Astrocyte of the cerebellum (primary cell): ENCODE measurements around the gene ADAM10.

Experiments
- DNase-seq: peaks from one replicate; pipeline ENCODE4 v3.0.0-alpha.2; 2011; ENCODE audit warnings: low read depth
- H3K4me3 ChIP-seq: 2 replicates; pipeline ENCODE4 v1.5.1; 2011; ENCODE audit warnings: mild to moderate bottlenecking, low read depth, low read length, moderate library complexity
- CTCF ChIP-seq: IDR thresholded peaks from 2 replicates; pipeline ENCODE4 v1.5.1; 2012; ENCODE audit warnings: low read length, low read depth, moderate library complexity, mild to moderate bottlenecking; ENCODE audit errors: missing control alignments
- in situ Hi-C: cut with HindIII; loops from 2 replicates; pipeline ENCODE4 v1.10.0; 2017; ENCODE audit warnings: low sequenced_read_pairs

The ADAM10 gene

DNA sequence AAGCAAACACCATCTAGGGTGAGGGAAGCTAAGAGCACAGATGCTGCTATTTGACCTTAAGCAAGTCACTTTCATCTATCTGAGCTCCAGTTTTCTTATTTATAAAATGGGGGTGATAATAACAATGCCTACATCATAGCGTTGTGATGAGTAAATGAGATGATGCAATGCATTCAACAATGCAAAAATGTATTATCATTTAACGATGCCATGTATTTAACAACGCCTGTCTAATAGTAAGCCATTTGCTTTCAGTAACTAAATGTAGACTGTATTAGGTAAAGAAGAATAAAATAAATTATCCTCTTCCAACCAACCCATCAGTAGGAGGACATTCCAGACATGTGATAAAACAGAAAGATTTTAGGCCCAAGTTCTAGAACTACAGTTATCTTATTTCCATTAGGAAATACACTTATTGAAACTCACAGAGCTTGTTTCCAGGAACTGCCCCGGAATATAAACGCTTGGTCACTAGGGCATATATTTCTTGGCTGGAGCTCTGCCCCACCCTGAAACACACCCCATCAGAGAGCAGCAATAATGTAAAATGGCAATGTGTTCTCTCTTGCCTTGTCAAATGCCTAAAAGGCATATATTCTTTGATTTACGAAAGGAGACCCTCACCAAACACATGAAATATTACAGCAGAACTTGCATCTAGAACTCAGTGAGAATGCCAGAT, 189.5 kb downstream of the ADAM10 start:
- no peak overlapping the region for H3K4me3 ChIP-seq
- TF ChIP-seq CTCF, result no peak
- DNase-seq, result no peak
- in situ Hi-C loops, result no loop called here

DNA sequence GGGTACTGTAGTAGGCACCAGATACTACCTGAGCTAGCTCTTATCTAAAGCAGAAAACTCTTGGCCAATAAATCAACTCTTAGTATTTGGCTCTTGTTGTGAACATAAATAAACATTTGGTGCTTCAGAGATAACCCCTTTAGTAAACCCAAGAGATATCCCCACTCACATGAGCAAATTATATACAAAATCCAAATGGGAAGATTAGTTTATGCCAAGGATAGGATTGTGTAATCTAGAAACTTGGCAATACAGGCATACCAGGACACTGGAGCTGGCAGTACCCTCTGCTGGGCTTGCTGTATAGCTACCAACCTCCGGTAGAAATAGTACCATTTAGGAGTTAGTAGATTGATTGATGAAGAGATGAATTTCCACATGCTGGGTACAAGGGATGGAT, 190.7 kb downstream of the ADAM10 start:
- in situ Hi-C loops, result no loop called here
- DNase-seq, result no peak
- TF ChIP-seq CTCF, result no peak
- H3K4me3 ChIP-seq, result no peak overlapping the region

DNA sequence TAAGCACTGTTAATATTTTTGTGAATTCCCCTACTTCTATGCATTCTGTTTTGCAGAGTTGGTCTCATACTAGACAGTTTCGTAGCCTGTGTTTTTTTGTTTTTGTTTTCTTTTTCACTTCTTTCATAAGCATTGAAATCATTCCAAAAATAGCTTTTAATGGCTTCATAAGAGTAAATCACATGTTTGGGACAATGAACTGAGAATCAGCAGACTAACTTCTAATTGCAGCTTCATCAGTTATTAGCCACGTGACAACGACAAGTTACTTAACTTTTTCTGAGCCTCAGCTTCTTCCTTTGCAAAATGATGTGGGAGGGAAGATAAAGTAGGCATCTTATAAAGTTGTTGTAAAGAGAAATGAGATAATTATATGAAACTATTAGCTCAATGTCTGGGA, 193.0 kb downstream of the ADAM10 start:
- in situ Hi-C loops, result no loop called here
- H3K4me3 ChIP-seq, result no peak overlapping the region
- no peak for TF ChIP-seq CTCF
- DNase-seq, result no peak

DNA sequence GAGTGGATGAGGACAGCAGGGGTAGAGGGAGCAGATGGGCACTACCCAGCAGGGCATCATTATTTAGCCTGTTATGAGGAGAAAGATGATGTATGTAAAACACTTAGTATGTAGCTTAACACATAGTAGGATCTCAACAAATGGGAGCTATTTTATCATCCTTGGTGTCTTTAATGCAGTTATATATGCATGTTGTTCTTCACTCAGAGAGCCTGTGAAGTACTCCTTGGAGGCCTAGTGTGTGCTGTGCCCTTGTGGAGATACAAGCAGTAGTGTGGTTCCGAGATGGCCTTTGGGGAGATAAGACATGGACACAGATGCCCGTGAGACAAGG, 193.5 kb downstream of the ADAM10 start:
- no peak for DNase-seq
- H3K4me3 ChIP-seq, result no peak overlapping the region
- no peak for TF ChIP-seq CTCF
- in situ Hi-C loops, result no loop called here

GRCh38 chr15:58555162-58556027, 194.1 kb downstream of the ADAM10 start:
- no peak for TF ChIP-seq CTCF
- no peak overlapping the region for H3K4me3 ChIP-seq
- in situ Hi-C loops, result no loop called here
- DNase-seq, result no peak

DNA sequence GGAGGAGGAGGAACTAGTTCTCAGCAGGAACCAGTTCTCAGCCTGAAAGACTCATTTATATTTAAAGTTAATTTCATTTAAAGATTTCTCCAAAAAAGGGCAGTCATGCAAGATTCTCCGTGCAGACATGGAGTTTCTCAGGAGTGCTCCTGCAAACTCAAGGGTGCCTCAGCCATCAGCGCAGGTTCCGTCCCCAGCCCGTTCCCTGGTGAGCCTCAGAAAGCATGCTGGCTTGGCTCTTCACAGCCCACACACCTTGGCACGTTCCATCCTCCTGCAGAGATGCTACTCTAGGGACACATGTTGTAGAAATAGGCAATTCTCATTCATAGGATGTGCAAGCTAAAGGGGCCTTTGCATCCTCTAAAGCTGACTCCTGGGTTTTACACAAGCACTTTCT, 194.7 kb downstream of the ADAM10 start:
- DNase-seq, result no peak

More for the DNA sequence above, 194.7 kb downstream of the ADAM10 start:
- in situ Hi-C loops, result no loop called here
- TF ChIP-seq CTCF, result no peak
- no peak overlapping the region for H3K4me3 ChIP-seq
